ENCODE data around the gene DCAF17.
A peak's percentile ranks its signal among the peaks of the same experiment; 100 is the strongest.
"Not testable (repeated sequence)": the region's sequence is repeated elsewhere in the genome, so short reads cannot be mapped to it uniquely, and the experiment has no call there.

The DCAF17 gene

GRCh38 chr2:171452773-171453172 lies 18.7 kb downstream of the DCAF17 start:
- no peak for DNase-seq (ENCODE audit: low read depth in 2 of 2)

GRCh38 chr2:171459498-171459897 lies 25.5 kb downstream of the DCAF17 start:
- DNase-seq (ENCODE audit: low read depth in 2 of 2), result no peak

GRCh38 chr2:171460537-171460936 lies 26.5 kb downstream of the DCAF17 start:
- no peak for DNase-seq (ENCODE audit: low read depth in 2 of 2)

DNA sequence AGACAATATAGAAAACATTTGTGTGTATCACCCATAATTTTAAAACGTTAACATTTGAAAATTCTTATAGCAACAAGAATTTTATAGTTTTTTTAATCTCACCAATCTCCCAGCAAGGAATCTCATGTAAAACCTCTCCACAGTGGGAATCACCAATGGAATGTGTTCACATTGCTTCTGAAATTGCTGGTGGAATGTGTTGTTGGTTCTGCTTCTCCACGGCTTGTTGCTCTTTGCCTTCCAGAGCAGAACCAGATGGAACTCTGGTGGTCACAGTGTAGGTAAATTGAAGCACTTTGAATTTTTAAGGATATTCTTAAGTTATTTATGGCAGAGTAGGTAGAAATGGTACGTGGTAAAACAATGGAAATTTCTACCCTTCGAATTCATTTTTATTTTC lies 35.1 kb downstream of the DCAF17 start:
- no peak for DNase-seq (ENCODE audit: low read depth in 2 of 2)

DNA sequence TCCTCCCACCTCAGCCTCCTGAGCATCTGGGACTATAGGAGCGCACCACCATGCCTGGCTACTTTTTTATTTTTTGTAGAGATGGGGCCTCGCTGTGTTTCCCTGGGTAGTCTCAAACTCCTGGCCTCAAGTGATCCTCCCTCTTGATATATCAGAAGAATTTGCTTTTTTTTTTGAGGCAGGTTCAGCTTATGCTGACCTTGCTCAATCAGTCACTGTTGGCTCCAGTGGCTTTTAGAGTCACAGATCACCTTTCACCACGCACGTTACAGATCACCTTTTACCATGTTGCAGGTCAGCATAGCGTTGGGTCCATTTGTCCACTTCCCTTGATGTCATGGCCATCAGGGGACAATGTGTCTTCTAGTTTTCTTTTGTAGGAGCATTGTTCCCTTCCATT lies 36.1 kb downstream of the DCAF17 start:
- DNase-seq (ENCODE audit: low read depth in 2 of 2), result no peak

DNA sequence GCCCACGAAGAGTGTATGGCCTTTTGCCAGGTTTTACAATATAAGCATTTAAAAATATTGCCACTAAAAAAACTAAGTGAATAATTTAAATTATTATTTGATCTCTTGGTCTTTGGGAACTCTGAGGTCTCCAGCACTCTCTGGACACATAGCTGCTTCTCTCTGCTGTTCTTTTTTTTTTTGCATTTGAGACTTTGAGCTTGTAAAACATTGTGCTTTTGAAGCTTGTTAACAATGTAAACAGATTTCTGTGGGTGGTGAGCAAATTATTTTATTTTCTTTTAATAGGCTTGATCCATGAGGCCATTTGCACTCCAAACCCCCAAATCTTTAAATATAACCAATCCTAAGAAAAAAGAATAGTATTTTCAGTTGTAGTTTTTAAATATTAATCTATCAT lies 42.0 kb downstream of the DCAF17 start:
- no peak for DNase-seq (ENCODE audit: low read depth in 2 of 2)

DNA sequence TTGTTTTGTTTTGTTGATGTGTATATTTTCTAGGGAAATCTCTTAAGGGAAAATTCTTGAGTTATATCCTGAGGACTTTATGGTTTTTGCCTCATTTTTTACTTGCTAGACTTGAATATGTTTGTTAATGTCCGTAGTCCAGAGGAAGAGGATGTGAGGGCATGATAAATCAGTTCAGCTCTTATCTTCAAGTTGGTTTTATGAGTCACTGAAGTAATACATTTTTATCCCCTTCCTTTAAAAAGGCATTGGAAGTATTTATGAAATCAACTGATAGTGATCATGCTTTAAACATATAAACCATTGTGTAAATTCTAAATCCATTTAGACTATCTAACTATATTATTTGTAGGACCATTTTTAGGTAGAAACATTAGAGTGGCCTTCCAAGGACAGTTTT lies 44.3 kb downstream of the DCAF17 start:
- no peak for DNase-seq (ENCODE audit: low read depth in 2 of 2)

DNA sequence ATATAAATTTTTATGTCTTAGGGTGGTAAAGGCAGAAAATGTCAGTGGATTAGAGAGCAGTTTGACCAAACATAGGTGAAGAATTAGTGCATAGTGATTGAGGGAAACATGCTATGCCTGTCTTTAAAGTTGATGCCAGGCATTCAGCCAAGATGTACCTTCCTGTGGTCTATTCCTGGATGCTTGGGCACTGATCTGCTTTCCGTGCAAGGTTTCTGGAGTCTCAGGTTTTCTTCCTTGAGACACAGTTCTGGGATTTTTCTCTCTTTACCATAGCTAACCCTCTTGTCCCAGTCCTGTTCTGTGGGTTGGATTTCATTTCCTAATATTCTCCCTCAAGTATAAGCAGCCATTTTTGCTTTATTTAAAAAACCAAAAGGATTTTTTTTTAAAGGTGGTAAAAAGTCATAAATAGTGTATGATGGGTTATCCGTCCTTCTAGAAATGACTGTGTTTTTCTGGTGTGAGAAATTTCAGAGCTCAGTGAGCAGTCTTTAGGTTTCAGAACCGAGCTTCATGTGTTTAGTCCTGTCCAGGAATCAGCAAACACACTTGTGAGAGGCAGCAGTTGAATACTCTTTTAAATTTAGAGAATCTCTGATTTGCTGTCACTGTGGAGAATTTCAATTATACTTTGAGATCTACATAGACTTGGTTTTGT lies 45.3 kb downstream of the DCAF17 start:
- no peak for DNase-seq (ENCODE audit: low read depth in 2 of 2)

- no peak for DNase-seq (ENCODE audit: low read depth in 2 of 2)
These were observed 46.9 kb downstream of the DCAF17 start for GRCh38 chr2:171480908-171481307.

GRCh38 chr2:171482308-171482707 lies 48.3 kb downstream of the DCAF17 start:
- DNase-seq (ENCODE audit: low read depth in 2 of 2), result no peak

GRCh38 chr2:171482877-171483276 lies 48.9 kb downstream of the DCAF17 start:
- DNase-seq (ENCODE audit: low read depth in 2 of 2), result peak; percentile 27 to 41

DNA sequence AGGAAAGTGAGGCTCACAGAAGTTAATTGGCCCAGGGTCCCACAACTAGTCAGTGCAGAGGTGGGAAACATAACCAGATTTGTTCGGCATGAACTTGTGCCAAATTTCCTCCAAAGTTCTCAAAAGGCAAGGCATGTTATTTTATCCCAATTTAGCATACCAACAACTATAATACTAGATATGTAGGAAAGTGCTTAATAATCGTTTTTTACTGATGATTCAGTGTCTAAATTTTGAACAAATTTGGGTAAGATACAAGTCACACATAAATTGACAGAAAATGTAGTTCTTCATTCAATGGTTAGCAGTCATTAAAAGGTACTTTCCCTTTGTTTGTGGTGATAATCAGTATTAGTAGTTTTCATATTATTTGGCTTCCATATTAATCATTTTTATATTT lies 49.8 kb downstream of the DCAF17 start:
- DNase-seq (ENCODE audit: low read depth in 2 of 2), result no peak

- DNase-seq (ENCODE audit: low read depth in 2 of 2), result no peak
These were observed 51.1 kb downstream of the DCAF17 start for GRCh38 chr2:171485116-171485515.

DNA sequence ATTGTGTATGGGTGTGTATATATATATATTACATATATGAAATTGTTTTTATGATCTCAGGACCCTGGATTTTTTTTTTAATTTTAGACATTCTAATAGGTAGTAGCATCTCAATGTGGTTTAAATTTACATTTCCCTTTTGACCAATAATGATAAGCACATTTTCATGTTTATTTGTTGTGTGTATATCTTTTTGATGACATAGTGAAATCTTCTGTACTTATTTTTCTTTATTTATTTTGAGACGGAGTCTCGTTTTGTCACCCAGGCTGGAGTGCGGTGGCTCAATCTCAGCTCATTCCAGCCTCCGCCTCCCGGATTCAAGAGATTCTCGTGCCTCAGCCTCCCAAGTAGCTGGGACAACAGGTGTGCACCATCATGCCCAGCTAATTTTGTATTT lies 53.2 kb downstream of the DCAF17 start:
- no peak for DNase-seq (ENCODE audit: low read depth in 2 of 2)

DNA sequence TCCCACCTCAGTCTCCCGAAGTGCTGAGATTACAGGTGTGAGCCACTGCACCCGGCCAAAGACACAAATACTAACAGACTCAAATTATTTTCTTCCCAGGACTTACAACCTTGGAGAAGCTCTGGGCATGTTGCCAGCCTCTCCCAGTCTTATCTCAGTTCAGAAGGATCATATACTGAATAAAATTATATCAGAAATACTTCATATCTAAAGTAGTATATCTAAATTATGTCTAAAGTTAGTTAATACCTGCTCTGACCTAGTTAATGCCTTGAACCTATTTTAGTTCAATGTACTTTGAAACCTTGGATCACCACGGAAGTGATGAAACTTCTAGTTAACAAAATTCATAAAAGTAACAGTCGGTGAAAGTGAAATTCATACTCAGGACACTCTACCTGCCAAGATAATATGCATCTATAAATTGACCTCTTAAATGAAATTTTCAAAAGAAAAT lies 53.8 kb downstream of the DCAF17 start:
- DNase-seq (ENCODE audit: low read depth in 2 of 2), result no peak

- DNase-seq (ENCODE audit: low read depth in 2 of 2), result no peak
These were observed 56.6 kb downstream of the DCAF17 start for GRCh38 chr2:171490577-171490976.

DNA sequence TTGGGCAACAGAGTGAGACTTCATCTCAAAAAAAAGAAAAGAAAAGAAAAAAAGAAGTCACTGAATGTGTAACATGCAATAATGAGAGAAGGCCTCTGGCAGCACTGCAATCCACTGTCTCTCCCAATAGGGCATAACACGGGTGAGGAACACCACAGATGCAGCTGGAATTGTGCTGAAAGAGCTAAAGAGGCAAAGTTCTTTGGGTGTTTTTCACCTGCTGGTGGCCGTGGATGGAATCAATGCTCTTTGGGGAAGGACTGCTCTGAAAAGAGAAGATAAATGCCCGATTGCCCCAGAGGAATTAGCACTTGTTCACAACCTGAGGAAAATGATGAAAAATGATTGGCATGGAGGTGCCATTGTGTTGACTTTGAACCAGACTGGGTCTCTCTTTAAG lies 57.3 kb downstream of the DCAF17 start:
- no peak for DNase-seq (ENCODE audit: low read depth in 2 of 2)

DNA sequence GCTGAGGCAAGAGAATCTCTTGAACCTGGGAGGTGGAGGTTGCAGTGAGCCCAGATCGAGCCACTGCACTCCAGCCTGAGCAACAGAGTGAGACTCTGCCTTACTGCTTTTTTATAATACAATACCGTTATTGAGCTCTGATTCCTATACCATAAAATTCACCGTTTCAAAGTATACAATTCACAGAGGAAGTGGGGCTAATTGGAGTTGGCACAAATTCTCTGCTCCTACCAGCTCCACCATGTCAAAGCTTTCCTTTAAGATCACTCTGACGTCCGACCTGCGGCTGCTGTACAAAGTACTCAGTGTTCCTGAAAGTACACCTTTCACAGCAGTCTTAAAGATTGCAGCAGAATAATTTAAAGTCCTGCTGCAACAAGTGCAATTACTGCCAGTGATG lies 58.6 kb downstream of the DCAF17 start:
- no peak for DNase-seq (ENCODE audit: low read depth in 2 of 2)

DNA sequence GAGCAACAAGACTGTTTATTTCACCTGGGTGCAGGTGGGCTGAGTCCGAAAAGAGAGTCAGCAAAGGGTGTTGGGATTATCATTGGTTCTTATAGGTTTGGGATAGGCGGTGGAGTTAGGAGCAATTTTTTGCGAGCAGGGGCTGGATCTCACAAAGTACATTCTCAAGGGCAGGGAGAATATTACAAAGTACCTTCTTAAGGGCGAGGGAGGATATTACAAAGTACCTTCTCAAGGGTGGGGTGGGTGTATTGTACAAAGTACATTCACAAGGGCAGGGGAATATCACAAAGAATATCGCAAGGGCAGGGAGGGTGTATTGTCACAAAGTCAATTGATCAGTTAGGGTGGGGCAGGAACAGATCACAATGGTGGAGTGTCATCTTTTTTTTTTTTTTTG lies 63.6 kb downstream of the DCAF17 start:
- DNase-seq (ENCODE audit: low read depth in 2 of 2), result not testable (repeated sequence)

DNA sequence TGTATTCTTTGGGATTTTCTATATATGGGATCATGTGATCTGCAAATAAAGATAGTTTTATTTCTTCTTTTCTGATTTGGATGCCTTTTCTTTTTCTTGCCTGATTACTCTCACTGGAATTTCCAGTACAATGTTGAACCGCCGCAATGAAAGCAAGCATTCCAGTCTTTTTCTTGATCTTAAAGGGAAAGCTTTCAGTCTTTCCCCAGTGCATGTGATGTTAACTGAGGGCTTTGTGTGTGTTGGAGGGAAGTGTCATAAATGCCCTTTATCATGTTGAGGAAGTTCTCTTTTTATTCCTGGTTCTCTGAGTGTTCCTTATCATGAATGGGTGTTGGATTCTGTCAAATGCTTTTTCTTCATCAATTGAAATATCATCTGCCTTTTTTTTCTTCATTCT lies 71.3 kb downstream of the DCAF17 start:
- no peak for DNase-seq (ENCODE audit: low read depth in 2 of 2)

- no peak for DNase-seq (ENCODE audit: low read depth in 2 of 2)
These were observed 76.1 kb downstream of the DCAF17 start for GRCh38 chr2:171509945-171510731.

DNA sequence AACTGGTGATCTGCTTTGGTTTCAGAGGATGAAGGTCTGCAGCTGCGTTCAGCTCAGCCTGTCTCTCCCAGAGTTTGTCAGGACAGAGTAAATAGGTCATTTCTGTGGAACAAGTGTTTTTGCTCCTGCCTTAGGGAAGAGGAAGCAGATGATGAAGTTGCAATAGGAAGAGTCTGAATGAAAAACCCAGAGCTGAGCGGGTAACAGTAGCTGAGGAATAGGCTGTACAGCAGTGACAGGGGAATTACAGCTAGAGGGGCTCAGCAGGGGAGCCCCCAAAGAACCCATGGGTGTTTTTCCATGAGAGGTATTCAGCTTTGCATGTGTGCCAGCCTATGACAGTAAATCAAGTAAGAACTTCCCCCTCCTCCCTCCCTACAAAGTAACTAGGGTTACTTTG lies 78.0 kb downstream of the DCAF17 start:
- DNase-seq (ENCODE audit: low read depth in 2 of 2), result no peak

DNA sequence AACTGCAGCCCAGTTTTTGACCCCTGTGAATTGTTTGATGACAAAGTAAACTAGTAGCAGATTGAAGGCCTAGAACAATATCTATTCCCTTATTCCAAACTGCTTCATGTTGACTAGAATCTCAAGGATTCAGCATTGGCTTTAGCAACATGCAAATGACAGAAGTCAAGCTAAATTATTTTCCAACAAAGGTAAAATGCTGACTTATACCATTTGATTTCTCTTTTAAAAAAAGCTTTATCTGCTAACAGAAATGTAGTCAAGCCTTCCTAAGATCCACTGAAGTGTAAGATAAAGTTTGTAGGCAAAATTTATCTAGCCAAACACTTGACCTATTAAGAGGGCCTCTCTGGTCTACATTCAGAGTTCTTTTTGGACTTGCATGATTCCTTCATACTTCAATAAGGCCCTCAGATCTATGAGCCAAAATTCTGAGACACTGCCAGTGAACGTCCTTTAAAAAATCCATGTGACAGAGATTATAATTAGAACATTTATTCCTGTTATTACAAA lies 78.7 kb downstream of the DCAF17 start:
- DNase-seq (ENCODE audit: low read depth in 2 of 2), result no peak

All from fibroblast of skin of left quadriceps (primary cell).